ENCODE results near the gene ITCH. TPM values are rescaled to one million over a fixed set of nuclear protein-coding genes. Genes with fewer than 3 reads are reported as not detected.

Gene ITCH
- total and polyA plus RNA-seq, 2 donors (not counting 3 experiments of a cell fraction or from before 2014, with no cell fraction given): 6.4 to 57.4 TPM

- peaks cover 2% of the 10 kb centered on the region for H3K9me1 ChIP-seq (replicated peaks; ENCODE audit: control insufficient read depth, extremely low read depth, insufficient read depth, low read length)
- BruUV-seq (replicated peaks): no TSS peak
- H3K9ac ChIP-seq (replicated peaks; ENCODE audit: extremely low read depth, insufficient read depth, low read length): no peak overlapping the region
- H3K27me3 ChIP-seq (ENCODE audit: control insufficient read depth in 2 of 2, insufficient read depth in 2 of 2, low read length in 2 of 2): no peaks in the 10 kb centered on the region
- peaks cover 7% of the 10 kb centered on the region for H3K79me2 ChIP-seq (ENCODE audit: control insufficient read depth, insufficient read depth, low read length)
- FAIRE-seq (no peak), DNase-seq (ENCODE audit: low read depth, low spot score) (no peak)
- H3K36me3 ChIP-seq (ENCODE audit: control insufficient read depth in 2 of 2, extremely low read depth in 1 of 2, insufficient read depth in 2 of 2, low read length in 2 of 2): peaks cover 2% of the 10 kb centered on the region in 2 experiments
- dilution Hi-C loops (cut with MboI; ENCODE audit: extremely low pct_ligation_motif_present, low sequenced_read_pairs): no loop called here
- no peak for TF ChIP-seq MAX (IDR thresholded peaks at IDR 0.05; ENCODE audit: insufficient read depth, insufficient read length)
- no peak for TF ChIP-seq POLR2A (IDR thresholded peaks at IDR 0.05; ENCODE audit: low read depth, low read length)
- TF ChIP-seq EZH2 (IDR thresholded peaks at IDR 0.05; ENCODE audit: borderline replicate concordance, low read depth, low read length, severe bottlenecking): no peak
- no peak for TF ChIP-seq CTCF (IDR thresholded peaks at IDR 0.05; ENCODE audit: extremely low read depth in 1 of 2, insufficient read depth in 1 of 2, low read depth in 1 of 2, low read length in 2 of 2)
- TF ChIP-seq GATA2 (IDR thresholded peaks at IDR 0.05; ENCODE audit: insufficient read depth, insufficient read length, low read depth, low read length): no peak
- TF ChIP-seq POLR2AphosphoS5 (IDR thresholded peaks at IDR 0.05; ENCODE audit: insufficient read depth, low read depth, low read length): no peak
- no peak for TF ChIP-seq FOS (IDR thresholded peaks at IDR 0.05; ENCODE audit: borderline replicate concordance, insufficient read depth, low read length)
- TF ChIP-seq MYC (IDR thresholded peaks at IDR 0.05; ENCODE audit: low read depth, low read length): no peak
- TF ChIP-seq JUN (IDR thresholded peaks at IDR 0.05; ENCODE audit: borderline replicate concordance, insufficient read depth, insufficient read length, low read depth): no peak
- no peak overlapping the region for H3K4me3 ChIP-seq (replicated peaks in 1 of 3; ENCODE audit: insufficient read depth in 1 of 3, low read depth in 1 of 3, low read length in 3 of 3)
- H3K4me1 ChIP-seq (ENCODE audit: control insufficient read depth, extremely low read depth, insufficient read depth, low read length): peaks cover 8% of the 10 kb centered on the region
- no peak overlapping the region for H2AFZ ChIP-seq (ENCODE audit: low read depth, low read length)
- intact Hi-C loops (cut with micrococcal nuclease): no loop called here
- H4K20me1 ChIP-seq (replicated peaks; ENCODE audit: control insufficient read depth, extremely low read depth, insufficient read depth, low read length): no peaks in the 10 kb centered on the region
- POLR2A ChIA-PET: no interaction called here
- CTCF ChIA-PET: interaction anchor here (2.9 kb wide), 1 partner anchor 156 kb away, joined by 14 read pairs; no protein-coding TSS in a partner anchor
- H3K27ac ChIP-seq (ENCODE audit: insufficient read depth, low read depth, low read length): no peak overlapping the region
- no peak overlapping the region for H3K4me2 ChIP-seq (ENCODE audit: insufficient read depth, low read length)
- H3K9me3 ChIP-seq (replicated peaks; ENCODE audit: control insufficient read depth, insufficient read depth, low read length): no peaks in the 10 kb centered on the region
Measured at GRCh38 chr20:34468951-34469350, 105.9 kb downstream of the ITCH start.

All from endothelial cell of umbilical vein (primary cell).